SK-N-SH treated with all-trans-retinoic acid at 6 μM for 48 hours (cell line): ENCODE data around the gene ST6GALNAC3.

ENCODE experiments used
- ATAC-seq: fragments of 200-7000 bp; cut with Tn5 transposase; 3 replicates; pipeline ENCODE4 v1.9.1; 2020; ENCODE audit warnings: mild to moderate bottlenecking, moderate library complexity
- ARNTL ChIP-seq: fragments of 450-650 bp; formaldehyde crosslinking; IDR thresholded peaks from 2 replicates; pipeline ENCODE4 v1.5.0; 2020; ENCODE audit warnings: low read depth, mild to moderate bottlenecking, moderate library complexity, borderline replicate concordance
- BACH2 ChIP-seq: fragments of 250-450 bp; sonication (Bioruptor Pico); IDR thresholded peaks from 2 replicates; pipeline ENCODE4 v1.9.0; 2021; ENCODE audit warnings: mild to moderate bottlenecking, borderline replicate concordance
- CREB5 ChIP-seq: fragments of 250-450 bp; sonication (Bioruptor Pico); IDR thresholded peaks from 2 replicates; pipeline ENCODE4 v1.5.1; 2020; ENCODE audit warnings: low read depth, mild to moderate bottlenecking, moderate library complexity
- CSDC2 ChIP-seq: fragments of 250-450 bp; sonication (Bioruptor Pico); IDR thresholded peaks from 2 replicates; pipeline ENCODE4 v1.5.0; 2020; ENCODE audit warnings: mild to moderate bottlenecking, moderate library complexity
- CSRNP3 ChIP-seq: fragments of 250-450 bp; sonication (Bioruptor Pico); IDR thresholded peaks from 2 replicates; pipeline ENCODE4 v1.5.1; 2021; ENCODE audit warnings: mild to moderate bottlenecking, moderate library complexity
- ESRRG ChIP-seq: fragments of 250-450 bp; sonication (Bioruptor Pico); IDR thresholded peaks from 2 replicates; pipeline ENCODE4 v1.6.1; 2021; ENCODE audit warnings: mild to moderate bottlenecking
- GLIS3 ChIP-seq: fragments of 250-450 bp; sonication (Bioruptor Pico); IDR thresholded peaks from 2 replicates; pipeline ENCODE4 v1.5.0; 2020; ENCODE audit warnings: mild to moderate bottlenecking, moderate library complexity
- ISL1 ChIP-seq: fragments of 250-450 bp; sonication (Bioruptor Pico); IDR thresholded peaks from 2 replicates; pipeline ENCODE4 v2.1.2; 2022; ENCODE audit warnings: mild to moderate bottlenecking, moderate library complexity
- OSR1 ChIP-seq: fragments of 250-450 bp; sonication (Bioruptor Pico); IDR thresholded peaks from 2 replicates; pipeline ENCODE4 v1.8.0; 2022; ENCODE audit warnings: moderate library complexity, mild to moderate bottlenecking, inconsistent platforms
- POU6F1 ChIP-seq: fragments of 250-450 bp; sonication (Bioruptor Pico); IDR thresholded peaks from 2 replicates; pipeline ENCODE4 v1.8.0; 2021; ENCODE audit warnings: low read depth, mild to moderate bottlenecking, moderate library complexity, borderline replicate concordance
- PPARA ChIP-seq: fragments of 250-450 bp; sonication (Bioruptor Pico); IDR thresholded peaks from 2 replicates; pipeline ENCODE4 v1.5.0; 2020; ENCODE audit warnings: mild to moderate bottlenecking, borderline replicate concordance
- RARB ChIP-seq: fragments of 250-450 bp; sonication (Bioruptor Pico); IDR thresholded peaks from 2 replicates; pipeline ENCODE4 v1.8.0; 2021; ENCODE audit warnings: mild to moderate bottlenecking, moderate library complexity
- SNAI2 ChIP-seq: fragments of 250-450 bp; sonication (Bioruptor Pico); IDR thresholded peaks from 2 replicates; pipeline ENCODE4 v1.5.0; 2020; ENCODE audit warnings: mild to moderate bottlenecking, moderate library complexity
- TCF4 ChIP-seq: fragments of 250-450 bp; sonication (Bioruptor Pico); IDR thresholded peaks from 2 replicates; pipeline ENCODE4 v1.8.0; 2021; ENCODE audit warnings: mild to moderate bottlenecking, moderate library complexity, borderline replicate concordance
- TOX ChIP-seq: fragments of 250-450 bp; sonication (Bioruptor Pico); IDR thresholded peaks from 2 replicates; pipeline ENCODE4 v1.8.0; 2021; ENCODE audit warnings: mild to moderate bottlenecking, moderate library complexity, borderline replicate concordance
- TSHZ2 ChIP-seq: fragments of 250-450 bp; sonication (Bioruptor Pico); IDR thresholded peaks from 2 replicates; pipeline ENCODE4 v1.5.0; 2020; ENCODE audit warnings: mild to moderate bottlenecking, moderate library complexity
- ZC3H10 ChIP-seq: fragments of 250-450 bp; sonication (Bioruptor Pico); IDR thresholded peaks from 2 replicates; pipeline ENCODE4 v1.5.1; 2021; ENCODE audit warnings: mild to moderate bottlenecking, moderate library complexity
- ZFP3 ChIP-seq: fragments of 250-450 bp; sonication (Bioruptor Pico); IDR thresholded peaks from 2 replicates; pipeline ENCODE4 v1.5.0; 2020; ENCODE audit warnings: mild to moderate bottlenecking, moderate library complexity
- ZFP30 ChIP-seq: fragments of 450-650 bp; formaldehyde crosslinking; IDR thresholded peaks from 2 replicates; pipeline ENCODE4 v1.5.0; 2022; ENCODE audit warnings: mild to moderate bottlenecking, moderate library complexity
- ZNF565 ChIP-seq: fragments of 450-650 bp; formaldehyde crosslinking; conservative IDR thresholded peaks from 2 replicates; pipeline ENCODE4 v1.5.0; 2020; ENCODE audit warnings: low read depth, mild to moderate bottlenecking, moderate library complexity
- ZNF70 ChIP-seq: fragments of 450-650 bp; formaldehyde crosslinking; IDR thresholded peaks from 2 replicates; pipeline ENCODE4 v1.5.0; 2020; ENCODE audit warnings: mild to moderate bottlenecking, moderate library complexity
- TF ChIP-seq, protein P1 (sequence below): fragments of 250-450 bp; sonication (Bioruptor Pico); IDR thresholded peaks from 2 replicates; pipeline ENCODE4 v1.8.0; 2020; ENCODE audit warnings: mild to moderate bottlenecking, moderate library complexity, borderline replicate concordance

The ST6GALNAC3 gene

DNA sequence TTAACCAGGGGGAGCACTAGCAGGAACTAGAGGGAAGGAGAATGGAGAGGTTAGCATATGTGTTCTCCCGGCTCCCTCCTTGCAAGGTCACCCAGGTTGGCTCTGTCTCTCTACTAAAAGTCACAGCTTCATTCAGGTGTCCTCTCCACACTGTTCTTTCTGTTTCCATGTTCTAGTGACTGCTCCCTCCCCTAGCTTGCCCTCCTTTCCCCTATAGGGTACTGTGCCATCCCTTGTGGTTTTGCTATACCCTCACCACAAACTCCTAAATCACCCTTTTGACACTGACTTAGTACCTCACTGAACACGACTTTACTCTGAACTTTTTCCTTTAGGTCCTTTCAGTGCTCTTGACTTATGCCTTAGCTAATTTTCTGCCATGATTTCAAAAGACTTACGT is 389.3 kb downstream of the ST6GALNAC3 start:
- TF ChIP-seq PPARA (CRISPR knock-in tag), result no peak
- no peak for TF ChIP-seq CSRNP3 (CRISPR knock-in tag)
- TF ChIP-seq, protein P1, sequence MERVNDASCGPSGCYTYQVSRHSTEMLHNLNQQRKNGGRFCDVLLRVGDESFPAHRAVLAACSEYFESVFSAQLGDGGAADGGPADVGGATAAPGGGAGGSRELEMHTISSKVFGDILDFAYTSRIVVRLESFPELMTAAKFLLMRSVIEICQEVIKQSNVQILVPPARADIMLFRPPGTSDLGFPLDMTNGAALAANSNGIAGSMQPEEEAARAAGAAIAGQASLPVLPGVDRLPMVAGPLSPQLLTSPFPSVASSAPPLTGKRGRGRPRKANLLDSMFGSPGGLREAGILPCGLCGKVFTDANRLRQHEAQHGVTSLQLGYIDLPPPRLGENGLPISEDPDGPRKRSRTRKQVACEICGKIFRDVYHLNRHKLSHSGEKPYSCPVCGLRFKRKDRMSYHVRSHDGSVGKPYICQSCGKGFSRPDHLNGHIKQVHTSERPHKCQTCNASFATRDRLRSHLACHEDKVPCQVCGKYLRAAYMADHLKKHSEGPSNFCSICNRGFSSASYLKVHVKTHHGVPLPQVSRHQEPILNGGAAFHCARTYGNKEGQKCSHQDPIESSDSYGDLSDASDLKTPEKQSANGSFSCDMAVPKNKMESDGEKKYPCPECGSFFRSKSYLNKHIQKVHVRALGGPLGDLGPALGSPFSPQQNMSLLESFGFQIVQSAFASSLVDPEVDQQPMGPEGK (CRISPR knock-in tag), result no peak
- no peak for TF ChIP-seq BACH2 (CRISPR knock-in tag)
- no peak for TF ChIP-seq ZNF565
- TF ChIP-seq ZFP30, result no peak
- no peak for TF ChIP-seq ZFP3
- TF ChIP-seq TSHZ2 (CRISPR knock-in tag), result no peak
- no peak for TF ChIP-seq CSDC2
- TF ChIP-seq ISL1, result no peak
- no peak for TF ChIP-seq SNAI2
- TF ChIP-seq RARB (CRISPR knock-in tag), result no peak
- TF ChIP-seq ZNF70 (CRISPR knock-in tag), result no peak
- no peak for ATAC-seq

DNA sequence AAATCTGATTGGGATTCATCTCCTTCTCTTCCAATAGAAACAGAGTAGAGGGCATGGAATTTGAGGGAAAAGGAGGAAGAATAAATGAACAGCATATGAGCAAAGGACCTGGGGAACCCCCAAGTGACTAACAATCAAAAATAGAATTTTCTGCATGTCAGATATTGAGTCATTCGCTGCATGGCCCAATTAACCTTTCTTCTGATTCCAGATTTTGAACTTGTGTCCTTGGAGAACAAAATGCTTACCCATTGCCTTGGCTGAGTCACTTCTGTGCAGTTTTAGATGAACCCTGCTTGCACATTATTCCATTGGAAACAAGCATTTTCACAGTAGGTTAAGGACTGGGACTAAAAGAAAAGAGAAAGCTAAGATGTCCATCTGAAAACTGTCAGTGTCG is 390.5 kb downstream of the ST6GALNAC3 start:
- peak; percentile 50; the same call in 2 of the 3 replicates for ATAC-seq
- TF ChIP-seq ISL1, result no peak
- TF ChIP-seq POU6F1 (CRISPR knock-in tag), result no peak
- no peak for TF ChIP-seq RARB (CRISPR knock-in tag)
- no peak for TF ChIP-seq CSRNP3 (CRISPR knock-in tag)
- no peak for TF ChIP-seq OSR1 (CRISPR knock-in tag)
- TF ChIP-seq BACH2 (CRISPR knock-in tag), result no peak
- no peak for TF ChIP-seq GLIS3 (CRISPR knock-in tag)
- no peak for TF ChIP-seq SNAI2
- no peak for TF ChIP-seq CREB5
- no peak for TF ChIP-seq TOX (CRISPR knock-in tag)
- TF ChIP-seq TCF4, result no peak
- TF ChIP-seq ZC3H10 (CRISPR knock-in tag), result no peak
- TF ChIP-seq ZNF70 (CRISPR knock-in tag), result no peak
- TF ChIP-seq ARNTL (CRISPR knock-in tag), result no peak
- no peak for TF ChIP-seq ZNF565

GRCh38 chr1:76470166-76470565 is 395.6 kb downstream of the ST6GALNAC3 start:
- ATAC-seq, result no peak
- TF ChIP-seq OSR1 (CRISPR knock-in tag) (no peak), BACH2 (CRISPR knock-in tag) (no peak), ZC3H10 (CRISPR knock-in tag) (no peak), TSHZ2 (CRISPR knock-in tag) (no peak), CSDC2 (no peak), ESRRG (CRISPR knock-in tag) (no peak), ISL1 (no peak)
- TF ChIP-seq, protein P1 (CRISPR knock-in tag), result no peak
